ENCODE results near the gene KCNQ2. TPM values are rescaled to one million over a fixed set of nuclear protein-coding genes. Genes with fewer than 3 reads are reported as not detected.

Gene KCNQ2
- total RNA-seq, 1 donor from 2014 or later, result not detected

DNA sequence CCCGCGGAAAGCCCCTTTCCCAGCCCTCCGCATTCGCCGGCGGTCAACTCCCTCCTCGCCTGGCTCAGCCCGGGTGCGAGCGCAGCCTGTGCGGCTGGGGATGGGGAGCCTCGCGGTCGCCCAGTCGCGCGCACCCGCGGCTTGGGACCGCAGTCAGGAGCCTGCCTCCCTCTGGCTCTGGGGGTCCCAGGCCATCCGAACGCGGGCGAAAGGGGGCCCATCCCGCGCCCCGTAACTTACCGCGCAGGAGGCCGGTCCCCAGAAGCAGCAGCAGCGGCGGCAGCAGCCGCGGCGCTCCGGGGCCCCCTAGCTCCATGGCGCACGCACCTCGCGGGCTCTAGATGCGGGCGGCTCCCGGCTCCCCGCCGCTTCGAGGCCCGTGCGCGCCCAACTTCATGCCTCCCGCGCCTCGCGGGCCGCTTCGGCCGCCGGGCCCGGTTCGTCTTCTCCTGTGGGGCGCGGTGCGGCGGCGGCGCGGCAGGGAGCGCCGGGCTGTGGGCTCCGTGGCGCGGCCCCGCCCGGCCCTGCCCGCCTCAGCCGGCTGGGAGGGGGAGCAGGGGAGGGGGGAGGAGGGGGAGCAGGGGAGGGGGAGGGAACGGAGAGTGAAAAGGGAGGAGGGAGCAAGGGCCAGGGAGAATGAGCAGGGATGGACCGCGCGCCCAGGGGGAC is 111.5 kb downstream of the KCNQ2 start, which contains the start of gene CHRNA4:
Gene CHRNA4, minus strand, starts transcription at position 500 of the 669 bp plus-strand sequence. Its CDS starts 184 bp downstream, at position 316.
- ATAC-seq (no peak), DNase-seq (no peak)
- H3K27me3 ChIP-seq (ENCODE audit: low read depth), result peaks cover 79% of the 10 kb centered on the region
- TF ChIP-seq, protein P1, sequence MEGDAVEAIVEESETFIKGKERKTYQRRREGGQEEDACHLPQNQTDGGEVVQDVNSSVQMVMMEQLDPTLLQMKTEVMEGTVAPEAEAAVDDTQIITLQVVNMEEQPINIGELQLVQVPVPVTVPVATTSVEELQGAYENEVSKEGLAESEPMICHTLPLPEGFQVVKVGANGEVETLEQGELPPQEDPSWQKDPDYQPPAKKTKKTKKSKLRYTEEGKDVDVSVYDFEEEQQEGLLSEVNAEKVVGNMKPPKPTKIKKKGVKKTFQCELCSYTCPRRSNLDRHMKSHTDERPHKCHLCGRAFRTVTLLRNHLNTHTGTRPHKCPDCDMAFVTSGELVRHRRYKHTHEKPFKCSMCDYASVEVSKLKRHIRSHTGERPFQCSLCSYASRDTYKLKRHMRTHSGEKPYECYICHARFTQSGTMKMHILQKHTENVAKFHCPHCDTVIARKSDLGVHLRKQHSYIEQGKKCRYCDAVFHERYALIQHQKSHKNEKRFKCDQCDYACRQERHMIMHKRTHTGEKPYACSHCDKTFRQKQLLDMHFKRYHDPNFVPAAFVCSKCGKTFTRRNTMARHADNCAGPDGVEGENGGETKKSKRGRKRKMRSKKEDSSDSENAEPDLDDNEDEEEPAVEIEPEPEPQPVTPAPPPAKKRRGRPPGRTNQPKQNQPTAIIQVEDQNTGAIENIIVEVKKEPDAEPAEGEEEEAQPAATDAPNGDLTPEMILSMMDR (IDR thresholded peaks at IDR 0.05), result no peak
- no peak within 1 kb of the TSS for H3K27ac ChIP-seq
- peak within 1 kb of the TSS; percentile 14 for H3K4me3 ChIP-seq
- intact Hi-C loops (cut with DNase I), result no loop called here
- no peaks in the 10 kb centered on the region for H3K36me3 ChIP-seq
- no peaks in the 10 kb centered on the region for H3K4me1 ChIP-seq
- H3K9me3 ChIP-seq, result no peaks in the 10 kb centered on the region

DNA sequence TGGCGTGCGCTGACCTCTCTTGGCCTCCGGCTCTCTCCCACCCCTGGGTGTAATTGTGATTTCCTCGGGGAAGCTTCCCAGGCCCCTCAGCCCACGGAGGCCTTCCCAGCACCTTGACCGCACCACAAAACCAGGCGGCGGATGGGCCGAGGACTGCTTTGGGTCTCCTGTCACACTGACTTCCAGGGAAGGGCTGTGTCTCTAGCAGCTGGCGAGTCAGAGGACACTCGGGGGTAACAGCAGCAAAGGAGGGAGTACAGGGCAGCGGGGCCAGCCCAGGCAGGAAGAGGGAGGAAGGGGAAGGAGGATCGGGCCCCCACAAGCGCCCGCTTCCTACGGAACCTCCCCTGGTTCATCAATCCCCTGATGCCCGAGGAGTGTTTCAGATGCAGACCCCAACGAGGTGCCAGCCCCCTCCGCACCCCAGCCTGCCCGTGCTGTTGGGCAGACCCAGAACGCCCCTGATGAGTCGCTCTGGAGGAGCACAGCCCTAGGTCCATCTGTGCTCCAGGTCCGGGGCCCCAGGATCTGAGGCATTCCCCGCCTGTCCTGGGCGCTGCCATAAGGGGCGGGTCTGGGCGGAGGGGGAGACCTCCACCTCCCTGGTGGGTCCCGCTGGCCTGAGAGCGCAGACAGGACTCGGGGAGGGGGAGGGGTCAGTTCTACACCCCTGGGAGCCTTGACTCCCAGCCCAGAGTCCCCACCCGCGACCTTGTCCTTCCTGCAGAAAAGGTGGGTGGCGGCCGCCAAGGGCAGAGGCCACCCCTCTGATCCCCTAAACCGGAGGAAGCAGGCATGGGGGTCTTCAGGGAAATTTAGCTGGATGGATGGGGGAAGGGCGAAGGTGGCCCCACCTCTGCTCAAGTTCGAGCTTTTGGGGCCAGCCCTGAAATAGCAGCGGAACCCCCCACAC is 112.3 kb downstream of the KCNQ2 start:
- H3K27ac ChIP-seq, result no peak overlapping the region
- no peak for DNase-seq
- no peaks in the 10 kb centered on the region for H3K9me3 ChIP-seq
- intact Hi-C loops (cut with DNase I), result no loop called here
- H3K36me3 ChIP-seq, result no peaks in the 10 kb centered on the region
- no peak for ATAC-seq
- TF ChIP-seq, protein P1 (IDR thresholded peaks at IDR 0.05), result no peak
- peak overlapping the region; percentile 14 for H3K4me3 ChIP-seq
- H3K27me3 ChIP-seq (ENCODE audit: low read depth), result peaks cover 73% of the 10 kb centered on the region
- H3K4me1 ChIP-seq, result no peaks in the 10 kb centered on the region

DNA sequence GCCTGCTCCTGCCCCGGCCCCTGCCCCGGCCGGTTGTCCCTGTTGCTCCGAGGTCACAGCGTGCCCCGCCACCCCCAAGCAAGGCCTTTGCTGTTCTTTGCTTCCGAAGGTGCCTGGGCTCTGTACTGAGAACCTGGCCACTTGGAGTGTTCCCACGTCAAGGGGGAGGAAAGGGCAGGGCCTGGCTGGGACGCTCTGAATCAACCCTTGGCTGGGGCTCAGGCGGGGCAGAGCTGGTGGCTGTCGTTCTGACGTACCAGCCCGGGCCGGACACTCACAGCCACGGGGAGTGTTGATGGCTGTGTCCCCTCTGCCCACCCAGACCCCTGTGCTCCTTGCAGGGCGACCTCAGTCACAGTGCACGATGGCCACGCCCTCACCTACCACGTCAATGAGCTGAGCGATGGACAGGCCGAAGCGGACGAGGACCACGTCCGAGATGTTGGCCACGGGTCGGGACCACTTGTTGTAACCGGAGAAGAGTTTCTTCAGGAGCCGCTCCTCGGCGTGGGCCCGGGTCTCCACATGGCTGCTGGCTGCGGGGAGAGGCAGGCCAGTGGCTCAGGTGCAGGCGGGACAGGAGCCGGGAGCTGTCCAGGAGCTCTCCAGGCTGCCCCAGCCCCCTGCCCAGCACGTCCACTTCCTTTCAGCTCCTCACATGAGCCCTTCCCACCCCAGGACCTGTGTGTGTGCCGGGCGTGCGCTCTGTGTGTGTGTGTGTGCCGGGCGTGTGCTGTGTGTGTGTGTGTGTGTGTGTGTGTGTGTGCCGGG is 113.1 kb downstream of the KCNQ2 start:
- H3K4me1 ChIP-seq, result no peaks in the 10 kb centered on the region
- H3K9me3 ChIP-seq, result no peaks in the 10 kb centered on the region
- intact Hi-C loops (cut with DNase I), result no loop called here
- TF ChIP-seq, protein P1 (IDR thresholded peaks at IDR 0.05), result no peak
- no peak for ATAC-seq
- no peak overlapping the region for H3K4me3 ChIP-seq
- no peak overlapping the region for H3K27ac ChIP-seq
- no peaks in the 10 kb centered on the region for H3K36me3 ChIP-seq
- no peak for DNase-seq
- peaks cover 70% of the 10 kb centered on the region for H3K27me3 ChIP-seq (ENCODE audit: low read depth)

GRCh38 chr20:63357921-63358905 is 114.2 kb downstream of the KCNQ2 start:
- DNase-seq (no peak), ATAC-seq (no peak)
- H3K27me3 ChIP-seq (ENCODE audit: low read depth), result peaks cover 59% of the 10 kb centered on the region
- H3K27ac ChIP-seq, result no peak overlapping the region
- H3K36me3 ChIP-seq, result no peaks in the 10 kb centered on the region
- H3K4me3 ChIP-seq, result no peak overlapping the region
- no peaks in the 10 kb centered on the region for H3K9me3 ChIP-seq
- no peaks in the 10 kb centered on the region for H3K4me1 ChIP-seq
- intact Hi-C loops (cut with DNase I), result no loop called here
- TF ChIP-seq, protein P1 (IDR thresholded peaks at IDR 0.05), result no peak

Data from lower lobe of right lung (tissue), 2 donors.